Smooth muscle cell (in vitro differentiated cells): ENCODE data around the gene TRIO. TPM values are rescaled to one million over a fixed set of nuclear protein-coding genes. Genes with fewer than 3 reads are reported as not detected.
A peak's percentile ranks its signal among the peaks of the same experiment; 100 is the strongest.

Source experiments
- DNase-seq: peaks from one replicate; lab custom pipeline; 2025; ENCODE audit not compliant: unreplicated experiment; lab: John Stamatoyannopoulos, UW
- H2AFZ ChIP-seq: fragments of 200-600 bp; sonication (generic); 2 replicates; pipeline ENCODE4 v1.6.0; 2016; ENCODE audit warnings: antibody characterized with exemption, low read depth, mild to moderate bottlenecking
- H3F3A ChIP-seq: fragments of 200-600 bp; sonication (generic); 2 replicates; pipeline ENCODE4 v1.6.0; 2017; ENCODE audit warnings: antibody characterized with exemption, low read depth
- H3K27ac ChIP-seq: fragments of 200-600 bp; sonication (generic); 2 replicates; pipeline ENCODE4 v1.5.1; 2016; ENCODE audit warnings: low read depth, mild to moderate bottlenecking
- H3K27me3 ChIP-seq: fragments of 200-600 bp; sonication (generic); 2 replicates; pipeline ENCODE4 v1.6.1; 2016; ENCODE audit warnings: low read depth, mild to moderate bottlenecking
- H3K36me3 ChIP-seq: fragments of 200-600 bp; sonication (generic); 2 replicates; pipeline ENCODE4 v1.5.1; 2016; ENCODE audit warnings: low read depth
- H3K4me1 ChIP-seq: fragments of 200-600 bp; sonication (generic); 2 replicates; pipeline ENCODE4 v1.5.1; 2016; ENCODE audit warnings: low read depth
- H3K4me2 ChIP-seq: fragments of 200-600 bp; sonication (generic); 2 replicates; pipeline ENCODE4 v1.6.0; 2016; ENCODE audit warnings: mild to moderate bottlenecking
- H3K4me3 ChIP-seq: fragments of 200-600 bp; sonication (generic); 2 replicates; pipeline ENCODE4 v1.5.1; 2016; ENCODE audit warnings: mild to moderate bottlenecking
- H3K79me2 ChIP-seq: fragments of 200-600 bp; sonication (generic); 2 replicates; pipeline ENCODE4 v1.6.0; 2016; ENCODE audit warnings: low read depth, mild to moderate bottlenecking
- H3K9ac ChIP-seq: fragments of 200-600 bp; sonication (generic); 2 replicates; pipeline ENCODE4 v1.6.0; 2016; ENCODE audit warnings: low read depth
- H3K9me3 ChIP-seq: fragments of 200-600 bp; sonication (generic); replicated peaks from 2 replicates; pipeline ENCODE4 v1.5.1; 2016; ENCODE audit warnings: low read depth
- H4K20me1 ChIP-seq: fragments of 200-600 bp; sonication (generic); 2 replicates; pipeline ENCODE4 v1.6.0; 2016; ENCODE audit warnings: low read depth
- CTCF ChIP-seq: fragments of 200-600 bp; sonication (generic); IDR thresholded peaks from 2 replicates; pipeline ENCODE4 v1.5.1; 2017; ENCODE audit warnings: borderline replicate concordance, mild to moderate bottlenecking, antibody characterized with exemption; ENCODE audit not compliant: insufficient read depth, poor library complexity, severe bottlenecking
- WGBS: methylation state at CpG from one replicate; pipeline ENCODE4 v1.1.7; 2016; ENCODE audit warnings: low lambda C conversion rate; 5-methylcytosine and 5-hydroxymethylcytosine counted together
- polyA plus RNA-seq: library from polyadenylated mRNA; unstranded; fragments of >200 nt; fragmentation: Nextera tagmentation; extraction: Ambion mirVana; gene quantifications from 2 replicates; pipeline ENCODE4 v1.2.1, GENCODE V29; 2016
- total RNA-seq: library from RNA; depleted of rRNA; stranded (reverse); fragments of >200 nt; gene quantifications from 2 replicates; pipeline ENCODE4 v1.2.3, GENCODE V29; 2014

Gene TRIO
- total and polyA plus RNA-seq, 2 experiments from 2014 or later, result 10.2 to 118 TPM

GRCh38 chr5:14211818-14212803 is 69.0 kb downstream of the TRIO start:
- H3K4me3 ChIP-seq, result no peak overlapping the region
- H3K9ac ChIP-seq, result no peak overlapping the region
- peaks cover 31% of the 10 kb centered on the region for H3K4me1 ChIP-seq
- H3K4me2 ChIP-seq, result no peak overlapping the region
- peaks cover 22% of the 10 kb centered on the region for H3F3A ChIP-seq
- no peak for DNase-seq
- no peaks in the 10 kb centered on the region for H3K9me3 ChIP-seq
- H3K27me3 ChIP-seq, result no peaks in the 10 kb centered on the region
- no peak overlapping the region for H2AFZ ChIP-seq
- H3K36me3 ChIP-seq, result no peaks in the 10 kb centered on the region
- WGBS, result 85% methylated on average over 5 of the region's 5 CpGs
- H4K20me1 ChIP-seq, result peaks cover 51% of the 10 kb centered on the region
- TF ChIP-seq CTCF, result no peak
- H3K79me2 ChIP-seq, result peaks cover 89% of the 10 kb centered on the region
- peak overlapping the region; percentile 95 for H3K27ac ChIP-seq

- Histone ChIP-seq H3K9ac (no peak overlapping the region), H3K36me3 (no peaks in the 10 kb centered on the region), H3K4me2 (no peak overlapping the region), H3K27ac (peak overlapping the region; percentile 13), H3K4me1 (peaks cover 37% of the 10 kb centered on the region), H4K20me1 (peaks cover 58% of the 10 kb centered on the region), H3K79me2 (peaks cover 91% of the 10 kb centered on the region), H3F3A (peaks cover 19% of the 10 kb centered on the region), H2AFZ (no peak overlapping the region), H3K9me3 (no peaks in the 10 kb centered on the region), H3K4me3 (no peak overlapping the region), H3K27me3 (no peaks in the 10 kb centered on the region)
- TF ChIP-seq CTCF, result no peak
- 87% methylated on average over 4 of the region's 4 CpGs for WGBS
- DNase-seq, result no peak
Observed at GRCh38 chr5:14212838-14213237, 69.7 kb downstream of the TRIO start.

GRCh38 chr5:14213253-14213652 is 70.1 kb downstream of the TRIO start:
- Histone ChIP-seq H3K4me2 (no peak overlapping the region), H3F3A (peaks cover 17% of the 10 kb centered on the region), H3K9me3 (no peaks in the 10 kb centered on the region), H3K36me3 (no peaks in the 10 kb centered on the region), H3K27me3 (no peaks in the 10 kb centered on the region), H3K79me2 (peaks cover 94% of the 10 kb centered on the region), H2AFZ (no peak overlapping the region), H4K20me1 (peaks cover 62% of the 10 kb centered on the region), H3K4me3 (no peak overlapping the region), H3K9ac (no peak overlapping the region), H3K4me1 (peaks cover 41% of the 10 kb centered on the region), H3K27ac (peak overlapping the region; percentile 14)
- WGBS, result 58% methylated on average over 1 of the region's 1 CpG
- TF ChIP-seq CTCF, result no peak
- no peak for DNase-seq
